ENCODE results near the gene PLEKHG3.
A peak's percentile ranks its signal among the peaks of the same experiment; 100 is the strongest.

The PLEKHG3 gene

GRCh38 chr14:64708148-64709004 lies 4.2 kb downstream of the PLEKHG3 start:
- no peak for DNase-seq

GRCh38 chr14:64709126-64709525 lies 4.9 kb downstream of the PLEKHG3 start:
- DNase-seq = no peak

GRCh38 chr14:64711039-64711438 lies 6.8 kb downstream of the PLEKHG3 start:
- no peak for DNase-seq

- DNase-seq = no peak
These were observed 9.5 kb downstream of the PLEKHG3 start for GRCh38 chr14:64713677-64714076.

GRCh38 chr14:64714432-64715025 lies 10.3 kb downstream of the PLEKHG3 start:
- DNase-seq = no peak

- DNase-seq = no peak
These were observed 11.0 kb downstream of the PLEKHG3 start for GRCh38 chr14:64715146-64715627.

- no peak for DNase-seq
These were observed 11.6 kb downstream of the PLEKHG3 start for GRCh38 chr14:64715628-64716412.

GRCh38 chr14:64717870-64718269 lies 13.6 kb downstream of the PLEKHG3 start:
- DNase-seq = no peak

- DNase-seq = no peak
These were observed 14.5 kb downstream of the PLEKHG3 start for GRCh38 chr14:64718762-64719161.

- DNase-seq = no peak
These were observed 15.4 kb downstream of the PLEKHG3 start for GRCh38 chr14:64719601-64720000.

GRCh38 chr14:64720131-64720576 lies 15.9 kb downstream of the PLEKHG3 start:
- DNase-seq = no peak

GRCh38 chr14:64721391-64721791 lies 17.2 kb downstream of the PLEKHG3 start:
- DNase-seq = no peak

- DNase-seq = no peak
These were observed 17.7 kb downstream of the PLEKHG3 start for GRCh38 chr14:64721899-64722298.

GRCh38 chr14:64722842-64723447 lies 18.7 kb downstream of the PLEKHG3 start:
- no peak for DNase-seq

GRCh38 chr14:64723691-64724577 lies 19.7 kb downstream of the PLEKHG3 start:
- DNase-seq = no peak

- no peak for DNase-seq
These were observed 20.3 kb downstream of the PLEKHG3 start for GRCh38 chr14:64724578-64724930.

GRCh38 chr14:64725261-64725815 lies 21.1 kb downstream of the PLEKHG3 start:
- DNase-seq = no peak

GRCh38 chr14:64725879-64726584 lies 21.8 kb downstream of the PLEKHG3 start:
- no peak for DNase-seq

- peak; percentile 29 to 32 for DNase-seq
These were observed 22.3 kb downstream of the PLEKHG3 start for GRCh38 chr14:64726585-64726890.

- DNase-seq = no peak
These were observed 23.4 kb downstream of the PLEKHG3 start for GRCh38 chr14:64727551-64728071.

GRCh38 chr14:64728106-64728505 lies 23.9 kb downstream of the PLEKHG3 start:
- no peak for DNase-seq

All from stimulated activated CD4-positive, alpha-beta T cell treated with anti-CD3 and anti-CD28 coated beads, Interleukin-4, amount 100 ng/mL, for 4 hours (primary cell).